Measurements from ENCODE around the gene ESRRG.
A peak's percentile ranks its signal among the peaks of the same experiment; 100 is the strongest.

- TF ChIP-seq, protein P1, sequence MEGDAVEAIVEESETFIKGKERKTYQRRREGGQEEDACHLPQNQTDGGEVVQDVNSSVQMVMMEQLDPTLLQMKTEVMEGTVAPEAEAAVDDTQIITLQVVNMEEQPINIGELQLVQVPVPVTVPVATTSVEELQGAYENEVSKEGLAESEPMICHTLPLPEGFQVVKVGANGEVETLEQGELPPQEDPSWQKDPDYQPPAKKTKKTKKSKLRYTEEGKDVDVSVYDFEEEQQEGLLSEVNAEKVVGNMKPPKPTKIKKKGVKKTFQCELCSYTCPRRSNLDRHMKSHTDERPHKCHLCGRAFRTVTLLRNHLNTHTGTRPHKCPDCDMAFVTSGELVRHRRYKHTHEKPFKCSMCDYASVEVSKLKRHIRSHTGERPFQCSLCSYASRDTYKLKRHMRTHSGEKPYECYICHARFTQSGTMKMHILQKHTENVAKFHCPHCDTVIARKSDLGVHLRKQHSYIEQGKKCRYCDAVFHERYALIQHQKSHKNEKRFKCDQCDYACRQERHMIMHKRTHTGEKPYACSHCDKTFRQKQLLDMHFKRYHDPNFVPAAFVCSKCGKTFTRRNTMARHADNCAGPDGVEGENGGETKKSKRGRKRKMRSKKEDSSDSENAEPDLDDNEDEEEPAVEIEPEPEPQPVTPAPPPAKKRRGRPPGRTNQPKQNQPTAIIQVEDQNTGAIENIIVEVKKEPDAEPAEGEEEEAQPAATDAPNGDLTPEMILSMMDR (IDR thresholded peaks at IDR 0.05) = no peak
- peak in 1 of 2 donors; percentile 30 for TF ChIP-seq POLR2A (IDR thresholded peaks at IDR 0.05)
Measured at GRCh38 chr1:216723274-216723780, at the start of gene ESRRG.
